ENCODE measurements around the gene SUSD3.

GRCh38 chr9:93059715-93060578 is 1.4 kb downstream of the SUSD3 start:
- TF ChIP-seq CTCF (IDR thresholded peaks at IDR 0.05), result no peak
- no peak for TF ChIP-seq POLR2A (IDR thresholded peaks at IDR 0.05)
